ENCODE measurements around the gene TUNAR.
"Not testable (repeated sequence)": the region's sequence is repeated elsewhere in the genome, so short reads cannot be mapped to it uniquely, and the experiment has no call there.

The TUNAR gene

GRCh38 chr14:95918466-95918865 lies 41.8 kb downstream of the TUNAR start:
- DNase-seq (ENCODE audit: low read depth): no peak

- no peak for DNase-seq (ENCODE audit: low read depth)
Measured at GRCh38 chr14:95920769-95921438, 44.3 kb downstream of the TUNAR start.

GRCh38 chr14:95922080-95922479 lies 45.4 kb downstream of the TUNAR start:
- DNase-seq (ENCODE audit: low read depth): no peak

- DNase-seq (ENCODE audit: low read depth): no peak
Measured at GRCh38 chr14:95928751-95929150, 52.1 kb downstream of the TUNAR start.

GRCh38 chr14:95931384-95931783 lies 54.8 kb downstream of the TUNAR start:
- no peak for DNase-seq (ENCODE audit: low read depth)

- no peak for DNase-seq (ENCODE audit: low read depth)
Measured at GRCh38 chr14:95935228-95935822, 58.7 kb downstream of the TUNAR start.

GRCh38 chr14:95936041-95936440 lies 59.4 kb downstream of the TUNAR start:
- DNase-seq (ENCODE audit: low read depth): no peak

- no peak for DNase-seq (ENCODE audit: low read depth)
Measured at GRCh38 chr14:95939335-95939734, 62.7 kb downstream of the TUNAR start.

- no peak for DNase-seq (ENCODE audit: low read depth)
Measured at GRCh38 chr14:95941897-95942296, 65.3 kb downstream of the TUNAR start.

- DNase-seq (ENCODE audit: low read depth): no peak
Measured at GRCh38 chr14:95943699-95944098, 67.1 kb downstream of the TUNAR start.

GRCh38 chr14:95944462-95944861 lies 67.8 kb downstream of the TUNAR start:
- DNase-seq (ENCODE audit: low read depth): no peak

GRCh38 chr14:95946867-95947266 lies 70.2 kb downstream of the TUNAR start:
- no peak for DNase-seq (ENCODE audit: low read depth)

GRCh38 chr14:95948558-95948981 lies 71.9 kb downstream of the TUNAR start:
- DNase-seq (ENCODE audit: low read depth): no peak

- no peak for DNase-seq (ENCODE audit: low read depth)
Measured at GRCh38 chr14:95951359-95951758, 74.7 kb downstream of the TUNAR start.

- no peak for DNase-seq (ENCODE audit: low read depth)
Measured at GRCh38 chr14:95953111-95953724, 76.6 kb downstream of the TUNAR start.

GRCh38 chr14:95956601-95957460 lies 80.2 kb downstream of the TUNAR start:
- DNase-seq (ENCODE audit: low read depth): no peak

GRCh38 chr14:95958105-95958504 lies 81.5 kb downstream of the TUNAR start:
- DNase-seq (ENCODE audit: low read depth): no peak

GRCh38 chr14:95959317-95959716 lies 82.7 kb downstream of the TUNAR start:
- no peak for DNase-seq (ENCODE audit: low read depth)

- no peak for DNase-seq (ENCODE audit: low read depth)
Measured at GRCh38 chr14:95961481-95961880, 84.8 kb downstream of the TUNAR start.

GRCh38 chr14:95964901-95965300 lies 88.3 kb downstream of the TUNAR start:
- no peak for DNase-seq (ENCODE audit: low read depth)

- DNase-seq (ENCODE audit: low read depth): not testable (repeated sequence)
Measured at GRCh38 chr14:95968048-95968447, 91.4 kb downstream of the TUNAR start.
